Measurements from ENCODE around the gene DEFB129.

DEFB129 gene

DNA sequence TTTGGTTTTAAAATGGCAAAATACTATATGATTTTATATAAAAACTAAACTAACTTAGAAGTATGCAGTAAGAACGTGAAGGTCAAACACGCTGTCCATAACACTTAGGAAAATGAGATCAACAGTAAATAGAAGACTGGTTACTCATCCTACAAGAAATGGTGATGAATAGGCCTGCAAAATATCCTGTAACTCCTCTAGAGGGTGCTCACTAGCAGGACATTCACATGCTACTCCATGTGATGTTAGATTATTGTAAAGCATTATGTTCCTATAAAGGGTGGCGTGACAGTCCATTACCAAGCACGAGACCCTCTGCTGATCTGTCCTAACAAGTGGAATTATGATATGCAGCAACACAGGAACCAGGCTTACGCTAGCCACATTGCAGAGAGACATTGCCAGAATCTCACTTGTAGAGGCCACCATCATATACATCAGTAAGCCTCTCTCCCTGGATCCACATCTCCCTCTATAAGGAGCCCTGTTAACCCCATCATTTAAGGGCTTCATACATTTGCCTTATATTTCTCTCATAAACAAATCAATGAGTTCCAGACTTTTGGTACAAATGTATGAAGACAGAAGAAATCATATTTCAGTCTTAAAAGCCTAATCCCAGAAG, 18.0 kb upstream of the DEFB129 start:
- peak; percentile 73 for DNase-seq (ENCODE audit: low read depth)
- TF ChIP-seq, protein P1, sequence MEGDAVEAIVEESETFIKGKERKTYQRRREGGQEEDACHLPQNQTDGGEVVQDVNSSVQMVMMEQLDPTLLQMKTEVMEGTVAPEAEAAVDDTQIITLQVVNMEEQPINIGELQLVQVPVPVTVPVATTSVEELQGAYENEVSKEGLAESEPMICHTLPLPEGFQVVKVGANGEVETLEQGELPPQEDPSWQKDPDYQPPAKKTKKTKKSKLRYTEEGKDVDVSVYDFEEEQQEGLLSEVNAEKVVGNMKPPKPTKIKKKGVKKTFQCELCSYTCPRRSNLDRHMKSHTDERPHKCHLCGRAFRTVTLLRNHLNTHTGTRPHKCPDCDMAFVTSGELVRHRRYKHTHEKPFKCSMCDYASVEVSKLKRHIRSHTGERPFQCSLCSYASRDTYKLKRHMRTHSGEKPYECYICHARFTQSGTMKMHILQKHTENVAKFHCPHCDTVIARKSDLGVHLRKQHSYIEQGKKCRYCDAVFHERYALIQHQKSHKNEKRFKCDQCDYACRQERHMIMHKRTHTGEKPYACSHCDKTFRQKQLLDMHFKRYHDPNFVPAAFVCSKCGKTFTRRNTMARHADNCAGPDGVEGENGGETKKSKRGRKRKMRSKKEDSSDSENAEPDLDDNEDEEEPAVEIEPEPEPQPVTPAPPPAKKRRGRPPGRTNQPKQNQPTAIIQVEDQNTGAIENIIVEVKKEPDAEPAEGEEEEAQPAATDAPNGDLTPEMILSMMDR (conservative IDR thresholded peaks at IDR 0.05; ENCODE audit: low read length), result peak; percentile 75
- H3K4me3 ChIP-seq (ENCODE audit: low read length), result no peak overlapping the region

DNA sequence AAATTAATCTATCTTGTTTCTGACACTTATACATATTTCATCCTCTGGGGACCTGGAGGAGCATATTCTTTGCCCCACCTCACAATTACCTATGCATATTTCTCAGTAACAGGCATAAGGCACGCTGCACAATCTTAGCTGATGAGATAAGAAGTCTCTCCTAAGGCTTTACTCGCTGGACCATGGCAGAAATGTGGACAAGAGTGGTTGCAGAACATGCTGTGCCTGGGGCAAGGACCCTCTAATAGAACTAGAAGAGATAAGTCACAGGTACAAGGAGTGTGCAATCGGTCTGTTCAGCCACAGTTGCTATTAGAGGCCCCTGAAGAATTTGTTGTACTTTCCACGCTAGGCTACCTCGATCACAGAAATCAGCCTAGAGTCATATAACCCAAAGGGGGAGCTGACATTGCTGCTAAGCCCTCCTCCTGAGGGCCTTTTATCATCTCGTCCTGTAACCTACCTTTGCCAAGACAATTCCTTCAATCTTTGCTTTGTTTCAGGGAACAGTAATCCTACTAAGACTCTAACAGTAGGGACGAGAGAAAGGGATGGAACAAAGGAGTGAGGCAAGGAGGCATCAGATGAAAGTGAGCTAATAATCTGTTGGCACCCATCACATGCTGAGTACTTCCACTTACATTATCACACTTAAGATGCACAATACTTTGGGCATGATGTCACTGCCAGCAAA, 16.1 kb upstream of the DEFB129 start:
- DNase-seq (ENCODE audit: low read depth), result no peak
- H3K4me3 ChIP-seq (ENCODE audit: low read length), result no peak overlapping the region
- TF ChIP-seq, protein P1 (conservative IDR thresholded peaks at IDR 0.05; ENCODE audit: low read length), result no peak

DNA sequence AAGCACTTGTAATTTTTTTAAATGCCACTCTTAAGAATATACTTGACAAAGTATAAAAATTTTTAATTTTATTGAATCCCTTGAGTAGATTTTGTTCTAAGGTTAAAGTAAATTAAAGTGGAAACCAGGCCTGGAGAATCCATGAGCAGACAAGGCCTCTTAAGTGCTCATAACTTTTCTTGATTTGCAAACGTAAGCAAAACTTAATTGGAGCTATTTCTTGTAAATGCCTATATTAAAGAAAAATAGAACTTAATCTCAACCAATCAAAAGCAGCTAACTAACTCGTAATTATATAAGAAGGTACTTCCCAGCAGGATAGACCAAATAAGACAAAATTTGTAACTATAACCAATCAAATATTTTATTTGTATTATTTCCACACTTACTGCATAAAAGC, 12.7 kb upstream of the DEFB129 start:
- no peak for DNase-seq (ENCODE audit: low read depth)
- no peak overlapping the region for H3K4me3 ChIP-seq (ENCODE audit: low read length)
- TF ChIP-seq, protein P1 (conservative IDR thresholded peaks at IDR 0.05; ENCODE audit: low read length), result no peak

DNA sequence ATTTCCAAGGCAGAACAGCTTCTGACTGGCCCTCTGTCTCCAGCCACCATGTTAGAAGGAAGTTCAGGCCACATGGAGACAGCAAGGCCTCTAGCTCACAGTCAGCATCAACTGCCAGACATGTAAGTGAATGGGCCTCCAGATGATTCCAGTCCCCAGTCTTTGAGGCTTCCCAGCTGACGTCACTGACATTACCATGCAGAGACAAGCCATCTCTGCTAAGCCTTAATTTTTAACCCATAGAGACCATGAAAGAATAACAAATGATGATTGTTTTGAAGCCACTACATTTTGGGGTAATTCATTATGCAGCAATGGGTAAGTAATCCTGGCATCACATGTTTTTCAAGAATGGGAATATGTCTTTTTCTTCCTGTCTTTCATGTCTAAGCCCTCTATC, 11.3 kb upstream of the DEFB129 start:
- no peak for DNase-seq (ENCODE audit: low read depth)
- no peak overlapping the region for H3K4me3 ChIP-seq (ENCODE audit: low read length)
- TF ChIP-seq, protein P1 (conservative IDR thresholded peaks at IDR 0.05; ENCODE audit: low read length), result no peak

DNA sequence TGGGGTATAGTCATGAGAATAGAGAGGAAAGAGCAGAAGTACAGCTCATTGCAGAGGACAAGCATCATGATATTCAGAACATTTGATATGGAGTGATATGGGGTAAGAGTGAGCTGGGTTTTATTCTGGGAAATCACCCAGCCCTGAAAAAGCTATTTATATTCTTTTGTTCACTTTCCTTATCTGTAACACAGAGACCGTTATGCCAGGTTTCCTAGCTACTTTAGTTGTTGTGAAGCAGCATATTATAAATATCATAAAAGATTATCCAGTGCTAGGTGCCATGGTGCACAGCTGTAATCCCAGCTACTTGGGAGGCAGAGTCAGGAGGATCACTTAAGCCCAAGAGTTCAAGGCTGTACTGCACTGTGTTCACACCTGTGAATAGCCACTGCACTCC, 9.8 kb upstream of the DEFB129 start:
- no peak for DNase-seq (ENCODE audit: low read depth)
- TF ChIP-seq, protein P1 (conservative IDR thresholded peaks at IDR 0.05; ENCODE audit: low read length), result no peak
- H3K4me3 ChIP-seq (ENCODE audit: low read length), result no peak overlapping the region

DNA sequence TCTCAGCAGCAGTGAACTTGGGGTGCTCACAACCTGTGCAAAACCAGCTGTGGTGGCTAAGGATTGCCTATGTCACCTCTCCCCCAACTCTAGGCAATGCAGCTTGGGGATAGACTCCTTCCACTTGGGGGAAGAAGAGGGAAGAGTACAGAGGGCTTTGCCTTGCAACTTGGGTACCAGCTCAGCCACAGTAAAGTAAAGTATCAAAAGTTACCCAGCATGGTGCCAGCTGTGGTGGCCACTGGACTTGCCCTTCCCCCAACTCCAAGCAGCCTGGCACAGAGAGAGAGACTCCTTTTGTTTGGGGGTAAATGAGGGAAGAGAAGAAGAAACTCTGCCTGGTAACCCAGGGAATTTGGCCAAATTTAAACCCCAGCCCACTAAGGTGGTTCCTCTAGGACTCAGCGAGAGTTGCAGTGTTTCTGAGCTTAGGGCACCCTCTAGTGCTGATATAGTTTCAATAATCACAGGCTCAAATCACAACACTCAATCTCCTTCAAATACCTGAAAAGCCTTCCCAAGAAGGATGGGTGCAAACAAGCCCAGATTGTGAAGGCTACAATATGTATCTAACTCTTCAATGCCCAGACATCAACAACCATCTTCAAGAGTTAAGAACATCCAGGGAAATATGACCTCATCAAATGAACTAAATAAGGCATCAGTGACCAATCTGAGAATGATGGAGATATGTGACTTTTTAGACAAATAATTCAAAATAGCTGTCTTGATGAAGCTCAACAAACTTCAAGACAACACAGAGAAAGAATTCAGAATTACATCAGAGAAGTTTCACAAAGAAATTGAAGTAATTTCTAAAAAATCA, 7.6 kb upstream of the DEFB129 start:
- TF ChIP-seq, protein P1 (conservative IDR thresholded peaks at IDR 0.05; ENCODE audit: low read length), result 0 out of 2 replicates have a peak, but pooled peaks have one; percentile 22
- peak; percentile 1 for DNase-seq (ENCODE audit: low read depth)
- H3K4me3 ChIP-seq (ENCODE audit: low read length), result no peak overlapping the region

Data from AG10803 (cell line).